OCI-LY3 (cell line): ENCODE results near the gene CBLL2.

ENCODE experiments used
- H2AFZ ChIP-seq: fragments of 200-600, 300-600 bp; shearing (Covaris generic); 2 replicates; pipeline ENCODE4 v1.6.0; 2014; ENCODE audit warnings: antibody characterized with exemption, low read depth, low read length
- H3K27ac ChIP-seq: fragments of 200-600, 300-600 bp; sonication (generic); 2 replicates; pipeline ENCODE4 v1.5.1; 2014; ENCODE audit warnings: mild to moderate bottlenecking, low read length, moderate library complexity, mixed read lengths
- H3K27me3 ChIP-seq: fragments of 200-600, 300-600 bp; sonication (generic); 2 replicates; pipeline ENCODE4 v1.6.1; 2014; ENCODE audit warnings: low read depth, low read length, mixed read lengths
- H3K36me3 ChIP-seq: fragments of 200-600, 300-600 bp; sonication (generic); replicated peaks from 2 replicates; pipeline ENCODE3; 2014; ENCODE audit warnings: low read depth, low read length, mixed read lengths
- H3K4me1 ChIP-seq: fragments of 300-600, 200-600 bp; sonication (generic); 2 replicates; pipeline ENCODE4 v1.6.1; 2014; ENCODE audit warnings: low read length, mixed read lengths
- H3K4me2 ChIP-seq: fragments of 200-600, 300-600 bp; sonication (generic); 2 replicates; pipeline ENCODE4 v1.6.1; 2014; ENCODE audit warnings: low read length, mixed read lengths
- H3K4me3 ChIP-seq: fragments of 300-600, 200-600 bp; sonication (generic); 2 replicates; pipeline ENCODE4 v1.5.1; 2014; ENCODE audit warnings: antibody characterized with exemption, mild to moderate bottlenecking, low read length, moderate library complexity
- H3K79me2 ChIP-seq: fragments of 300-600, 200-600 bp; shearing (Covaris generic); 2 replicates; pipeline ENCODE4 v1.6.1; 2014; ENCODE audit warnings: mild to moderate bottlenecking, low read length, mixed read lengths
- H3K9ac ChIP-seq: fragments of 300-600, 200-600 bp; shearing (Covaris generic); 2 replicates; pipeline ENCODE4 v1.6.0; 2014; ENCODE audit warnings: mild to moderate bottlenecking, low read length, moderate library complexity
- H3K9me3 ChIP-seq: fragments of 200-600, 300-600 bp; shearing (Covaris generic); 2 replicates; pipeline ENCODE4 v1.6.1; 2014; ENCODE audit warnings: low read length, mixed read lengths; ENCODE audit not compliant: insufficient read depth
- H4K20me1 ChIP-seq: fragments of 200-600, 300-600 bp; sonication (generic); 2 replicates; pipeline ENCODE4 v1.6.1; 2016; ENCODE audit warnings: low read length, mixed read lengths; ENCODE audit not compliant: insufficient read depth
- CTCF ChIP-seq: fragments of 200-600, 300-600 bp; sonication (generic); IDR thresholded peaks from 2 replicates; pipeline ENCODE4 v1.5.1; 2014; ENCODE audit warnings: antibody characterized with exemption, low read length, low read depth
- EZH2phosphoT487 ChIP-seq: fragments of 200-600 bp; shearing (Covaris generic); IDR thresholded peaks from 2 replicates; pipeline ENCODE4 v1.6.1; 2018; ENCODE audit warnings: antibody characterized with exemption, mixed run types, low read depth

The CBLL2 gene

GRCh38 chrX:22315151-22315550 lies 42.4 kb downstream of the CBLL2 start:
- Histone ChIP-seq H3K9me3 (no peaks in the 10 kb centered on the region), H3K9ac (no peak overlapping the region), H3K4me3 (no peak overlapping the region), H2AFZ (no peak overlapping the region), H3K4me1 (peaks cover 9% of the 10 kb centered on the region), H3K27ac (no peak overlapping the region), H4K20me1 (no peaks in the 10 kb centered on the region), H3K27me3 (0 out of 2 replicates have a peak, but pooled peaks cover 5% of the 10 kb centered on the region), H3K79me2 (no peaks in the 10 kb centered on the region), H3K36me3 (no peaks in the 10 kb centered on the region), H3K4me2 (no peak overlapping the region)
- no peak for TF ChIP-seq CTCF
- no peak for TF ChIP-seq EZH2phosphoT487

GRCh38 chrX:22320236-22320873 lies 47.6 kb downstream of the CBLL2 start:
- peak overlapping the region; percentile 28; the same call in 1 of the 2 replicates for H3K4me2 ChIP-seq
- 0 out of 2 replicates have a peak, but pooled peaks cover 5% of the 10 kb centered on the region for H3K27me3 ChIP-seq
- no peaks in the 10 kb centered on the region for H3K36me3 ChIP-seq
- H3K27ac ChIP-seq: no peak overlapping the region
- peaks cover 10% of the 10 kb centered on the region for H3K4me1 ChIP-seq
- H3K9me3 ChIP-seq: no peaks in the 10 kb centered on the region
- no peak overlapping the region for H3K4me3 ChIP-seq
- H3K9ac ChIP-seq: no peak overlapping the region
- H3K79me2 ChIP-seq: no peaks in the 10 kb centered on the region
- no peaks in the 10 kb centered on the region for H4K20me1 ChIP-seq
- TF ChIP-seq EZH2phosphoT487 (no peak), CTCF (no peak)
- no peak overlapping the region for H2AFZ ChIP-seq

DNA sequence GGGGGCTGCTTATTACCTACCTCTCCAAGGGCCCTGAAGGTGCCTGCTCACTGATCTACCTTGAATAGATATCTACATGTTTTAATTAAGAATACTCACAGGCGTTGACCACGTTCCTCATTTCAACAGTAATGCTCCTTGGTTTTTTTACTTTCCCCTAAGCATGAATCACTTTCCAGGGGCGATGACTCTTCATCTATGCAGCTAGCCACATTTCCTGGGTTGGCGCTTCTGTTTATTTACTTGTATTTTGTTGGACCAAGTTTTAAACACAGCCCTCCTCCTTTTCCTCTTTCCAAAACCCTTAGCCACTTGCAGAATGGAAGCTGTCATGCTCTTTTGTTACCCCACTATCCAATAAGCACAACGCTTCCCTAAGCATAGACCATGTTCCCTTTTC lies 50.8 kb downstream of the CBLL2 start:
- TF ChIP-seq CTCF (no peak), EZH2phosphoT487 (no peak)
- H3K4me1 ChIP-seq: peaks cover 10% of the 10 kb centered on the region
- no peak overlapping the region for H3K4me2 ChIP-seq
- no peaks in the 10 kb centered on the region for H4K20me1 ChIP-seq
- H2AFZ ChIP-seq: no peak overlapping the region
- no peak overlapping the region for H3K4me3 ChIP-seq
- H3K9me3 ChIP-seq: no peaks in the 10 kb centered on the region
- H3K9ac ChIP-seq: no peak overlapping the region
- peaks cover 4% of the 10 kb centered on the region; the same call in 1 of the 2 replicates for H3K27me3 ChIP-seq
- H3K36me3 ChIP-seq: no peaks in the 10 kb centered on the region
- no peak overlapping the region for H3K27ac ChIP-seq
- no peaks in the 10 kb centered on the region for H3K79me2 ChIP-seq
